ENCODE data around the gene SLC35F3.
"Not testable (repeated sequence)": the region's sequence is repeated elsewhere in the genome, so short reads cannot be mapped to it uniquely, and the experiment has no call there.

Gene SLC35F3

DNA sequence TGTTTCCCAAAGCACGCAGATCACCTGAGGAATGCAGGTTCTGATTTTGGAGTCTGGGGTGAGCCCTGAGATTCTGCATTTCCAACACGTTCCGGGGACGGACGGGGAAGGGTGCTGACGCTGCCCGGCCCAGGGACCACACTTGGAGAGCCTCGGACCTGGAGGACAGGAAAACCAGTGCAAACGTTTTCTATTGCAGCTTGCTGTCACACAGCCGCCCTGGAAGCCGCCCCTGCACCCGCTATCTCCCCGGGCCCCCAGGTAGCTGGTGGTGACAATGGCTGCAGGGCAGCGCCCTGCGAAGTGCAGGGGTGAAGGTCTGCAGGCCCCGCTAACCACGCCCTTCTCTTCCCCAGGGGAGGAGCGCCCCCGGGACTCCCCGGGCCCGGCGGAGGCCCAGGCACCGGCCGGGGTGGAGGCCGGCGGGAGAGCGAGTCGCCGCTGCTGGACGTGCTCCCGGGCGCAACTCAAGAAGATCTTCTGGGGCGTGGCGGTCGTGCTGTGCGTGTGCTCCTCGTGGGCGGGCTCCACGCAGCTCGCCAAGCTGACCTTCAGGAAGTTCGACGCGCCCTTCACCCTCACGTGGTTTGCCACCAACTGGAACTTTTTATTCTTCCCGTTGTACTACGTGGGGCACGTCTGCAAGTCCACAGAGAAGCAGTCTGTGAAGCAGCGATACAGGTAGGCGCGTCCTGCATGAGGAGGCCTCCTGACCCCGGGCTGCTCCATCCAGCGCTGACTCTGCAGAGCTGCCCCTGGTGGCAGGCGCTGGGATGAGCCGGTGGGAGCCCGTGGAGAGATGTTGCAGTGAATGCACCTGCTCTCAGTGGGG is 326.8 kb downstream of the SLC35F3 start:
- DNase-seq = no peak

DNA sequence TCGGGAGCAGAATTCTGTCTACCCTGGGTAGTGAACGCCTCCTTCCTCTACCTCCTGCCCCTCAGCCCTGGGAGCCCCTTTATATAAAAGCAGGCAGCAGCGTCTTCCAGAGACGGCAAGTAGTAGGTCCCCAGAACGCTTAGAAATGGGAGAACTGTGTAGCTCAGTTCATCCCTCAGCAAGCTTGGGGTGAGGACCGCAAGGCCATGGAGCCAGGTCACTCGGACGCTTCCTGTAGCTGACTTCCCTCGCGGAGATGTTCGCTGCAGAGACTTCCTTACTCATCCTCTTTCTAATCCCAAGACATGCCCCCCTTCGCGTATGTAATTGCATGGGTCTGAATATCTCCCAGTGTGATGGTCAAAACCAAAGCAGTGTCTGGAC is 327.4 kb downstream of the SLC35F3 start:
- DNase-seq = no peak

DNA sequence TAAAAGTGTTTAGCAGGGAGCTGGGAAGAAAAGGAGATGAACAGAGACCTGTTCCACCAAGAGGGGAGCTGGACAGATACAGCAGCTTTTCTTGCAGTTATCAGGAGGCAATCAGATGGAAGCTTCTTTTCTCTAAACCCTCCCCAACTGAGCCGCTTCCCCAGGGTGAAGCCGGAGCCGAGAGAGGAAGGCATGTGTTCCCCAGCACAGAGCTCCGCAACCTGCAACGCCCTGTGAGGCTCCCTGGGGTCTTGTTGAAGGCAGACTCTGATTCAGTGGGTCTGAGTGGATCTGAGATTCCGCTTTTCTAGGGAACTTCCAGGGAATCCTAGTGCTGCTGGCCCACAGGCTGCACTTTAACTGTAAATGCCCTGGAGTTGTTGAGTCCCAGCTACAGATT is 329.7 kb downstream of the SLC35F3 start:
- no peak for DNase-seq

DNA sequence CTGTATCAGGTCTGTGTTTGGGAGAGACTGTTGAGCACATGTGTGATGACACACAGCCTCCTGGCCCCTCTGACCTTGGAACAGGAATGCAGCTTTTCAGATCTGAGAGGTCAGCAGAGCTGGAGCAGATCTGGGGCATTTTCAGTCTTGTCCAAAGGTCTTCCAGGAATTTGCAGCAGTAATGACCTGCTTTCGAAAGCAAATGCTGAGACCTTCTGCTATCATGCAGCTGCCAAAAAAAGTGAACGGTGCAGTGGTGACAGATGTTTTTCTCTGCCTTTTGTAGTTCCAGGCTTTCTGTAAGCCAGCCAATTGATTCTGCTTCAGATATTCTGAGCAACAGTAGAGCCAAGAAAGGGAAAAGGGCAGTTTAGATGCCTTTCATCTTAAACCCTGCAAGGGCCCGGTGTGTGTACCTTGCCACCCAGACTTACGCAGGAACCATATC is 331.0 kb downstream of the SLC35F3 start:
- peak; percentile 74 for DNase-seq

DNA sequence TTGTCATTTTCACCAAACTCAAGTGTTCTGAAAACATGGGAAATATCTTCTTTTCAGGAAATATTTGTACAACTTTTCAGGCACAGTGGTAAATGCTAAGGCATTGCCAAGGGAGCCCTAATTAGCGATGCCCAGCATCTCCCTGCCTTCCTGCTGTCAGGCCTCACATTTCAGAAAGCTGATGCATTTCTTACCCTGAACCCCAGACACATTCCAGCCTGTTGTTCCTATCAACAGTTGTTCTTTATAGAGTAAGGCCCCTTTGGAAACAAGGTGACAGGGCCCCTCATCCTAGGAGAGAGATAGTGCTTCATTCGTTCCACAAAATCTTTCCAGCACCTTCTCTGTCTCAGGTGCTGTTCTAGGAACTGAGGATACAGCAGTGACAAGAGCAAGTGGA is 332.9 kb downstream of the SLC35F3 start:
- DNase-seq = no peak

DNA sequence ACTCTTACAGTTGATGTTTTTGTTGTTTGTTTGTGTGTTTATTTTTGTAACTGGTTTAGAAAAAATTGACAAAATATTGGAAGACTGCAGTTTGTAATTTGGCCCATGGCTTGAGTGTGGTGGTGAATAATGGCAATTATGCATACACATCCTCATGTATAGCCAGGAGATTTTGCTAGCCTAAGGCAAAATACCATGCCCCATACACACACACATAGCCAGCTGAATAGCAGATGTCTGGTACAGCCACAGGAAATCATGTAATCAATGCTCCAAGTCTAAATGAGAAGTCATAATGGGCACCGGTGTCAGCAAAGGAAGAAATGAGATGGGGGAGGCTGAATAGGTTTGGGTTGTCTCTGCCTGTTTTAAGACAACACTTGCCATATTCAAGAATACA is 333.6 kb downstream of the SLC35F3 start:
- DNase-seq = no peak

DNA sequence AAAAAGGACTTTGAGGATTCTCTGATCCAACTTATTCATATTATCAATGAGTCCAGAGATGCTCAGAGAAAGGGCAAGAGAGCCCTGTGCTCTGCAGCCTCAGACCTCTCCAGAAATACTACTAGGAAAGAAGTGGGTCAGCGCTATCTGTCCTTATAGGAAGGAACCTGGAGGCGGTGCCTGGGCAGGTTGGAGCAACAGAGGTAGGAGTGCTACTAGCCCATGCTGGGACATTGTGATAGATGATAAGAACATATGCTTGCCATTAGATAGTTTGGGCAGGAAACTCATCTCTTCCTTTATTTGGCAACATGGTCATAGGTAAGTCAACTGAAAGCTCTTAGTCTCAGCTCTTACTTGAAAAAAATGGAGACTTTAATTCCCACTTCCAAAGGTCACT is 335.0 kb downstream of the SLC35F3 start:
- DNase-seq = no peak

DNA sequence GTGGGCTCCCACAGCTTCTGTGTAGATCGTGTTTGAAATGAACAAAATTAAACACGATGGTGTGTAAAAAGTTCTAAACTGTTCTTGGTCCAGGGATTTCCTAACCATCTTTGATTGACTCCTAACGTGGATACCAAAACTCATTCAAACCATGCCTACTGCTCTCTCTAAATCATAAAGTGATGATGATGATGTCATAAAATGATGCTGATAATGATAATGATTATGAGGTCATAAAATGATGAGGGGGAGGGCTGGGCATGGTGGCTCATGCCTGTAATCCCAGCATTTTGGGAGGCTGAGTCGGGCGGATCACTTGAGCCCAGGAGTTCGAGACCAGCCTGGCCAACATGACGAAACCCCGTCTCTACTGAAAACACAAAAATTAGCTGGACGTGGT is 335.5 kb downstream of the SLC35F3 start:
- no peak for DNase-seq

DNA sequence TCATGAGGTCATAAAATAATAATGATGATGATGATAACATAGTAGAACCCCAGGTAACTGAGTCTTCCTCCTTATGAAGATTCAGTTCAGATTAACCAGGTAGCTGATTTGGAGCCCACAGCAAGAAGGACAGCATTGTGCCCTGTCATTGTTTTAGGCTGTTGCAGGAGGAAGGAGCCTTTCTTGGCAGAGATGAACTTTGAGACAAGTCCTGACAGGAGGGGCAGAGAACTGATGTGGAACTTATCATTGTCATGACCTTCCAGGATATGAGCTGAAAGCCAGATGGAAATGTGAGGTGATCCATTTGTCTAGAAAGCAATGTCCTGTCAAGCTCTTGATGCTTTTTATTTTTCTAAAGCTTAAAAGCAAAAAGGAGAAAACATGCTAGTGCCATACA is 336.2 kb downstream of the SLC35F3 start:
- DNase-seq = peak; percentile 51

DNA sequence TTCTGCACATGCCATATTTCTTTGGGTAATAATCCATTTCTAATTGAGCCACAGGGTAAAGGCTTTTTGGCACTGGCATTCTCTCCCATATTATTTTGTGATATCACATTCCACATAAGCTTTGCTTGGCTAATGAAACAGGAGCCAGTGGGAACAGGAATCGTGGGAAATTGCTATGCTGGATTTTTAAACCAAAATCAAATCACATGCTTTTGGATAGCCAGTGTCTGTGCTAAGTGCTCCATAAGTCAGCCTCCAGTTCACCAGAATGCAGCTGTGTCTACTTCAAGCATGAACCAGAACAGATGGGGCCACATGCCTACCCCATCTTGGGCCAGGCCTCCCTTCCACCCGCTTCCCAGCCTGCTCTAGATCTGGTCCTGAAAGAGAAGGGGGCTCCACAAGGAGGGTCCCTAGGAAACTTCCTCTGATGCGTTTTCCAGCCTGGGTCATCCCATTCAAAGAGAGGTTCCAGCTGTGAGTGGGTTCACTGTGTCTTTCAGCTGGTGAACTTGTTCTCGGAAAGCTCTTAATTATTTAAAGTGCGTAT is 337.5 kb downstream of the SLC35F3 start:
- DNase-seq = no peak

DNA sequence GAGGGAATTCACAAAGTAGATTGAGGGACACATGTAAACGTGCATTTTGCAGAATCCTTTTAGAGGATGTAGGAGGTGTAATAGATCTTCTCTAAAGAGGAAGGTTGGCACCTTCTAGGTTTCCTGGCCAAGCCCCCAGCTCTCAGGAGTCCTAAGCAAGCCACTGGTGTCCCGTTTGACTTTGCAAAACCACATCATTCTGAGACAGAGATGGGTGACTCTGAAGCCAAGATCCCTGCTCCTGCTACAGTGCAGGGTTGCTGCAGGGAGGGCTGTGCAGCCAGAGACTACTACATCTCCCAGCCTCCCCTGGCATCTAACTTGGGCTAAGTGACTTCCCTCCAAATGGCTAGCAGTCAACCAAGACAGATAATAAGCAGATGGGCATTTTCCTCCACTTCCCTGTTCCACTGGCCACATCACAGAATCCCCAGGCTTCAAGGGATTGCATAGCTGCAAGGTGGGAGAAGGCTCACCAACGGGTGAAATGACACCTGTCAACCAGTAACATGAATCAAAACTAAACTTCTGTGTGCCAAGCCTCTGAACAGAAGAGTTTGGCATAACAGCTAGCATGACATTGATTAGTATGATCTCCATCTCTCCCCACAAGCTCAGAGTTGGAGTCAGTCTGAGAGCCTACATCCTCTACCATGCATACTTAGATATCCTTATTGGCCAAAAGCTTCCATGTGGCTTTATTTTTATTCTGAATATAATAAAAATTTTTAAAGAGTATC is 339.2 kb downstream of the SLC35F3 start:
- DNase-seq = no peak

DNA sequence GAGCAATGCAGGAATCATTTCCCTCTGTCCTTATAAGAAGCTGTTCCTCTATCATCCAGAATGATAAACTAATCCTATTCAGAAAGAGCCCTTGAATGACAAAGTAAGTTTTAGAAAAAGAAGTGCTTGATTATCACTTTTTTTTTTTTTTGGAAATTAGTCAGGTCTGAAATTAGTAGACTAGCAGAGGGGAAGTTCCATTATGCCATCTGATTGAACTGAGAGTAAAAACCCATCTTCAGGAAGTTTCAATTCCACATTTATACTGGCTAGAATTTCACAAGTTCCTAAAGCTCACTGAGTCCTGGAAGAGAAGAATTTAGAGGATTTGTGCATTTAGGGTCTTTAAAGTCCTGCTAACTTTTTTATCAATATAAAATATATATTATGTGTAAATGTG is 340.0 kb downstream of the SLC35F3 start:
- no peak for DNase-seq

DNA sequence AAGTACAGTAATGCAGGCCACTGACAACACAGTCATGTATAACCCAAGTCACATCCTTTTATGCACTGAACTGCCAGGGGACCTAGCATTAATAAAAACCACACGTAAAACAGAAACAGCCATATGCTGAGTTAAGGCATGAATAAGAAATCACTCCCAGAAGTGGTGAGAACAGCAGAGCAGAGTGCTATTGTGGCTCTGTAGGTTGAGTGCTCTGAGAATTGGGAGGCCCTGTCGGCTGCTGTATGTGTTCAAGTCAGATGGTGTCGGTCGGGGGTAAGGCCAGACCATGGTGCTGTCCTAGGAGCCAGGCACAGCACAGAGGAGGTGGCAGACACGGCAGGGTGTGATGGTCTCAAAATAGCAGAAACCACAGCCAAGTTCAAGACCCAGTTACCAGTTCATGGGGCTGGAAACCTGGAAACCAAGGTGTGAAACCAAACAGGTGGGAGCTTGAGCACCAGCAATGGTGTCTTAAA is 342.2 kb downstream of the SLC35F3 start:
- DNase-seq = no peak

DNA sequence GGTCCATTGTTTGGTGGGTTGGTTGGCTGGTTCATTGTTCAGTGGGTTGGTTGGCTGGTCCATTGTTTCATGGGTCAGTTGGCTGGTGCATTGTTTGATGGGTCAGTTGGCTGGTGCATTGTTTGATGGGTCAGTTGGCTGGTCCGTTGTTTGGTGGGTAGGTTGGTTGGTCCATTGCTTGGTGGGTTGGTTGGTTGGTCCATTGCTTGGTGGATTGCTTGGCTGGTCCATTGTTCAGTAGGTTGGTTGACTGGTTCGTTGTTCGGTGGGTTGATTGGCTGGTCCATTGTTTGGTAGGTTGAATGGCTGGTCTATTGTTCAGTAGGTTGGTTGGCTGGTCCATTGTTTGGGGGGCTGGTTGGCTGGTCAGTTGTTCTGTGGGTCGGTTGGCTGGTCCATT is 343.3 kb downstream of the SLC35F3 start:
- DNase-seq = not testable (repeated sequence)

DNA sequence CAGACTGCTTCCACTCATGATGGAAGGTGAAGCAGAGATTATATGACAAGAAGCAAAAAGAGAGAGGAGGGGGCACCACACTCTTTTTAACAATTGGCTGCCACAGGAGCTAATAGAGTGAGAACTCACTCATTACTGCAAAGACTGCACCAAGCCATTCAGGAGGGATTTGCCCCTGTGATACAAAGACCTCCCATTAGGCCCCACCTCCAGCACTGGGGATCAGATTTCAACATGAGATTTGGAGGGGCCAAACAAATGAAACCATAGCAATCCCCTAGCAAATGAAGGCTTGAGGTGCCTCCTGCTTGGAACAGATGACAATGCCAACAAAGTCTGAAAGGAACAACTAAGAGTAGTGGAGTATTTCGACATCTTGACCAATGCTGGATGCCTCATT is 346.3 kb downstream of the SLC35F3 start:
- DNase-seq = peak; percentile 14

DNA sequence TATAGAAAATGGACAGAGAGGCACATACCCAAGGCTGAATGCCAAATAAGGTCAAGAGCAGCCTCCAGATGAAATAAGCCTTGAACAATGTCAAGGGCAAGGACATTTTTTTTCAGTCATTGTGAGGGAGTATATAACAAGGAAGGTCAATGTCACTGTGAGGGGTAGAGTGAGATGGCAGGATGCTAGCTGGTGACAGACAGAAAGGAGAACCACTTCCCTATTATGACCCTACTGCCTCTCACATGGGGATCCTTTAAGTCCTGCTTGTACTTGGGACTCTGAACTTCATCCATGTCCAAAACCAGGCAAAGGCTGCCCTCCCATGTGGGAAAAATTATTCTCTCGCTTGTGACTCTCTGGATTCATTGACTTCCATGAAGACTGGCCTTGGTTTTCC is 349.3 kb downstream of the SLC35F3 start:
- no peak for DNase-seq

DNA sequence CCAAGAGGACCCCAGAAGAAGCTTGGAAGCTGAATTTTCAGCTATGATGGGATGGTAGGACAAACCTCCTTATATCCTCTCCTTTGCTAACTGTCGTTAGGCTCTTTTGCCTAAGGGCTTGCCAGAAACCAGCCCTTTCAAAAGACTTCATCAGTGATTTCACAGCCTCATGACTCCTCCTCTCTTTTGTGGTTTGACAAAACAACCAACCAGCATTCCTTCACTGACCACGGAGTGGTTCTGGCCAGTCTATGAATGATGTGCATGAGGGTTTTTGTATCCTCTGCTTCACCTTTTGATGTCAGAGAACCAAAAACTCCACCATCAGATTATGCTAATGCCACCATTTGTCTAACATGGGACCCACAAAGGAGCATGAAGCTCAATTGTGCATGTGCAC is 351.9 kb downstream of the SLC35F3 start:
- DNase-seq = no peak

DNA sequence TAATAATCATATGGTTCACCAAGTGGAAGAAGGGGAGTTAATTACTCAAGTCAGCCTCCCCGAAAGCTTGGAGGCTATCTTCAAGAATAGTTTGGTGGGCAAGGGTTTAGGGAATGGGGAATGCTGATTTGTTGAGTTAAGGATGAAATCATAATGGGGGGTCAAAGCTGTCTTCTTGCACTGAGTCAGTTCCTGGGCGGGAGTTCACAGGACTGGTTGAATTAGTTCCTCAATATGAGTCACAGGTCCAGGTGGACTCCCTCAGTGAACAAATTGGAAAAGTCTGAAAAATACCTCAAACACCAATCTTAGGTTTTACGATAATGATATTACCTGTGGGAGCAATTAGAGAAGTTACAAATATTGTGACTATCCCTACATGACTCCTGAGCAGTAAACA is 353.6 kb downstream of the SLC35F3 start:
- DNase-seq = no peak

DNA sequence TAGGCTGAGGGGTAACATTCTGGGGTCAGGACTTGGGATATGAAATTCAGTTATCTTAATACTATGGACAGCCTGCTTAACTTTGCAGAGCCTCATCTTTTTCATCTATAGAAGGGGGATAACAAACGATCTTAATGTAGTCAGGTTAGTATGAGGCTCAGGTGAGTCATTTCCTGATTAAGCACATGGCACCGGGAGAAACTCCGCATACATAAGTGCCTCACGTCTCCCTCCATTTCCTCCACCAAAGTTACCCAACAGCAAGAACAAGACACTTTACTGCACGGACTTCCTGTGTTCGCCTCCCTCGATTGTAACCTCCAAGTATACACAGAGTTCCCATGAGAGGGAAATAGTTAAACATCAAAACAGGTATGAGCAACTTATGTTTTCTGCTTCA is 356.1 kb downstream of the SLC35F3 start:
- no peak for DNase-seq

DNA sequence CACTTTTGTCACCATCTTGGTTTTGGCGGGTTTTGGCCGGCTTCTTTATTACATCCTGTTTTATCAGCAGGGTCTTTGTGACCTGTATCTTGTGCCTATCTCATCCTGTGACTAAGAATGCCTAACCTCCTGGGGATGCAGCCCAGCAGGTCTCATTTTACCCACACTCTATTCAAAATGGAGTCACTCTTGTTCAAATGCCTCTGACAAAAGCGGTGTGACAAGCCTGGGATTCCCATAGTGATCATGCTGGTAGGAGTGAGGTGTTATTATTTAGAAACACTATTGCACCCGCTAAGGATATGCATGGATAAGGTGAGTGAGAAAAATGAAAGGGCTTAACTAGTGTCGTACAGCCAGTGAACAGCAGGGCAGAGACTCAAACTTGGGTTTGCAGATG is 357.1 kb downstream of the SLC35F3 start:
- no peak for DNase-seq

DNA sequence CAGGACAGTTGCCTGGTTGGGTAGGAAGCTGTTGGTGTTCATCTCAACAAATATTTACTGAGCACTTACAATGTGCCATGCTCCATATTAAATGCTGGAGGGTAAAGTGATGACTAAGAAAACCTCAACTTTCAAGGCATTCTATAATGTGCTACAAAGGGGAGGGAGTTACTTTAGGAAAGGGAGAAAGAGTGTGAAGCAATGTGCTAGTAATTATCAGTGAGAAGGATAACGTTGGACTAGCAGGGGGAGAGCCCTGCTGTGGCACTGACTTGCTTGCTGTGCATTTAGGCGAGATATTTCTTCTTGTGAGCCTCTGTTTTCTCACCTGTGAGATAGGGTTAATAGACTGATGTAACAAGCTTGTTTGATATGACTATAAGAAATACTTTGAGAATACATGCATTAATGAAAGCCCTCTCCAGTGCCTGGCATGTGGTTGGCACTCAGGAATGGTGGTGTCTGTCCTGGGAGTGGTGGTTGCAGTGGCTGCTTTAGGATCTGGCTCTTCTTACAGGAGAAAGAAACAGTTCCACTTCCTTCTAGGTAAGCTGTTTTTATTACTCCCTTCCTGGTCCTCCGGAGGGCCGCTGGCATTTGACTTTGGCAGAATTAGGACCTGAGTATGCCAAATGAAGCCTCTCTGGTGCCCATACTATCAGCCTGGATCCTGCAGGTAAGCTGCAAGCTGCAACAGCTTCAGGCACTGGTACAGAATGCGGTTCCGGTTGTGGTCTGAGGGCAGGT is 357.7 kb downstream of the SLC35F3 start:
- no peak for DNase-seq

DNA sequence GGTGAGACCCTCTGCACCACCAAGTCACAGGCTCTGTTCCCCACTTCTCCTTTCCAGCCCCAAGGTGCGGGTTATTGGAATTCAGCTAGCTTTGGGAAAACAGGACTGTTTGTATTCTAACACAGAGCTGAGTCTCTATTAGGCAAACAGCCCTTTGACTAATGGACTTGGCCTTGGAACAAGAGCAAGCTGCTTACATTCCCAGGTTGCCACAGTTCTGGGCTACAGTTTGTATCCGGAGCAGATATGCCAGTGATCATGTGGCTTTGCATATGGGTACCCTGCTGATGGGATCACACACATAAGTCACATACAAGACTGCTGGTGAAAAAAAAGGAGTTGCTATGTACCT is 358.3 kb downstream of the SLC35F3 start:
- DNase-seq = no peak

DNA sequence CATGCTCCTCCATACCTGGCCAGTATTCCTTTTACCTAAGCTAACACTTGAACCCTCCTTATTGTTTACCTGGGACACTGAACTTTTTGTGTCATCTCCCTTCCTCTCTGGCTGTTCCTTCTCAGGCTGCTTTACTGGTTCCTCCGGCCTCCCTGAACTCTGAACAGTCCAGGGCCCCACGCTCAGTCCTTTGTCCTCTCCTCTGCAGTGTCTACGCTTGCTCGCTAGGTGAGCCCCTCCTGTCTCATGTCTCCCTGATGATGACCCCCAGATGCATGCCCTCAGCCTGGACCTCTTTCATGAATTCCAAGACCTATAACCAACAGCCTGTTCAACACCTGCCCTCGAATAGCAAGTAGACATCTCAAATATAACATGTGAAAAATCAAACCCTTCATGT is 360.4 kb downstream of the SLC35F3 start:
- no peak for DNase-seq

Data from NCI-H2171 treated with DMSO at 0.1 percent for 48 hours (cell line).